Stimulated activated CD8-positive, alpha-beta memory T cell treated with anti-CD3 and anti-CD28 coated beads, Interleukin-12 subunit alpha, Interleukin-12 subunit beta, amount 100 ng/mL, for 24 hours (primary cell): ENCODE results near the gene AK8.

Experiments used
- DNase-seq: peaks from one replicate; pipeline ENCODE4 v3.0.0-alpha.2; 2020; ENCODE audit errors: extremely low read depth

AK8 gene

GRCh38 chr9:132770770-132771310 lies 107.2 kb downstream of the AK8 start:
- DNase-seq = no peak

GRCh38 chr9:132769906-132770769 lies 107.9 kb downstream of the AK8 start:
- peak; percentile 30 for DNase-seq

- DNase-seq = peak; percentile 33
Measured at GRCh38 chr9:132768932-132769905, 108.9 kb downstream of the AK8 start.

GRCh38 chr9:132763574-132763973 lies 114.5 kb downstream of the AK8 start:
- DNase-seq = no peak

GRCh38 chr9:132762896-132763295 lies 115.2 kb downstream of the AK8 start:
- no peak for DNase-seq

GRCh38 chr9:132761602-132762001 lies 116.5 kb downstream of the AK8 start:
- no peak for DNase-seq

- no peak for DNase-seq
Measured at GRCh38 chr9:132760057-132760456, 118.0 kb downstream of the AK8 start.

GRCh38 chr9:132757016-132757415 lies 121.1 kb downstream of the AK8 start:
- DNase-seq = no peak

- DNase-seq = no peak
Measured at GRCh38 chr9:132756214-132756845, 121.8 kb downstream of the AK8 start.

GRCh38 chr9:132755096-132755495 lies 123.0 kb downstream of the AK8 start:
- no peak for DNase-seq

- DNase-seq = no peak
Measured at GRCh38 chr9:132754236-132754635, 123.8 kb downstream of the AK8 start.

- DNase-seq = no peak
Measured at GRCh38 chr9:132753593-132753880, 124.5 kb downstream of the AK8 start.

GRCh38 chr9:132752877-132753592 lies 125.0 kb downstream of the AK8 start:
- DNase-seq = no peak

- no peak for DNase-seq
Measured at GRCh38 chr9:132750668-132751067, 127.4 kb downstream of the AK8 start.

GRCh38 chr9:132749306-132749705 lies 128.8 kb downstream of the AK8 start:
- DNase-seq = no peak

GRCh38 chr9:132748450-132748849 lies 129.6 kb downstream of the AK8 start:
- no peak for DNase-seq

- DNase-seq = no peak
Measured at GRCh38 chr9:132745756-132746709, 132.1 kb downstream of the AK8 start.

- DNase-seq = no peak
Measured at GRCh38 chr9:132744881-132745755, 133.0 kb downstream of the AK8 start.

GRCh38 chr9:132743931-132744479 lies 134.1 kb downstream of the AK8 start:
- no peak for DNase-seq
